A204.1 (cell line): Measurements from ENCODE around the gene LBH.

Source experiments
- FAIRE-seq: peaks from 2 replicates; lab custom pipeline; 2012; peaks lifted over from hg19 to GRCh38; lab: Jason Lieb, UNC

Gene LBH

GRCh38 chr2:30217644-30218337 is 13.5 kb upstream of the LBH start:
- no peak for FAIRE-seq

DNA sequence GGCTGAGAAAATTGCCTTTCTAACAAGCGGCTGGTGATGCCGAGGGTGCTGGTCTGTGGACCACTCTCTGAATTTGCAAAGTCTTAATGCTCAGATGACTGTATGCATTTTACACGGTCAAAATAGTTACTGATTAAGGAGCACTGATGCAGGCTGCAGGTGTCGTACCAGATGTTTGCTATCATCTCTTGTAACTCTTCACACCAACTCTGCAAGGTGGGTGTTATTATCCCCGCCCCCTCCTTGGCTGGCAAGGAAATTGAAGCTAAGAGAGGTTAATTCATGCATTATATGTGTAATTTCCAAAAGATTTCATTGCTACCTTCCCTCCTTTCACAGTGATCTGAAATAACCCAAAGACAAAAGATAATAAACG is 13.0 kb upstream of the LBH start:
- FAIRE-seq, result no peak

GRCh38 chr2:30218814-30219213 is 12.5 kb upstream of the LBH start:
- no peak for FAIRE-seq

DNA sequence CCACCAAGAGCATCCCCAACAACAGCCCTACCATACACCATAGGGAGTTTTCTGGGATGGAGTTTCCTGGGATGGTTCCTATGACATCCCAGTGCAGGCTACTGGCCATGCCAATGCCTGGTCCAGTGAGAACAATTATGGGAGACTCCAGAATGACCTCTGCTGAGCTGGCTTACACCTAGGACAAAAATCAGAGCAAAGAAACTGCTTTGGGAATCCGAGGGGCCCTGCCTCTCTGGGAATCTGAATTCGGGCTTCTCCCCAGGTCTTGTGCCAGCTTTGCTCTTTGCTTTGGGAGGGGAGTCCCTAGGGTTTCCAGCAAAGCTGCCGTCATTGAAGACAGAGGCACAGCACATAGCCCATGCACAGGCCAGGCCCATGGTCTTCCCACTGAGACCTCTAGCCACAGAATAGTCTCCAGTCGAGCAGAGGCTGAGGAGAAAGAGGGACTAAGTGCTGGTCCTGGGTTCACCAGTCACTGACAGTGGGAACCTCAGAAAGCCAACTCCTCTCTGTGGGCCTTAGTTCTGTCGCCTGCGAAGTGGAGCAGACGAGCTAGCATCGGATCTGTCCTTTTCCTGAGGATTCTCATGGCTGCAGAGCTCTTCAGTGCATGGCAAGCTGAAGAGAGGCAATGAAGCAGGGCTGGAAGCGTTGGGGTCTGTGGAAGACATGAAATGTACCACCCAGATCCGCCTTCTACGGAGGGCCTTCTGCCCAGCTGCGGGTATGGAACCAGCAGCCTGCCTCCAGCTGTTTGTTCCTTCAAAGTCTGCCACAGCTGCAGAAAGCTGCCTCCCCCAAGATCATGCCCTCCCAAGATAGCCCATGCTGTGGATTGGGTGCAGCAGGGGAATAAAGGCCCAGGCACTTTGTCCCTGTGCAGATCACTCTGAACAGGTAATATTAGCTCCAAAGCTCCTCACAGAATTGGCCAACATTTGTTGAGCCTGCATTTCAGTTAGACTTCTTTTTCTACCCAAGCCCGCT is 11.2 kb upstream of the LBH start:
- FAIRE-seq, result no peak

DNA sequence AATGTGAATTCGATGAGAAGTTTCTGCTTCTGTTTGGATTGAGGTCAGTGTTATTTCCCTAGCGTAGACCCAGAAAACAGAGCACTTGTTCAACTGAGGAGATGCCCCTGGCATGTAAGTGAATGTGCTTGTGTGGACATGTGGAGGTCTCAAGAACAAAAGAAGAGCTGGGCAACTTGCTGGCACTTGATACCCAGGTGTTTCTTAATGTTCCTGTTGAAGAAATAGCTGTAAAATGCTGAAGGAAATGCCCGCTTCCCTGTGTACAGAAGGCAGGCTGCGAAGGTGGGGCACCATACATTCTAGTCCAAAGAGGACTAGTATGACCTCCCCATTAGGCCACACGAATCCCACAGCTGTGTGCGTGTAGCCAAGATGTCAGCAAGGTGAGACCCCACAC is 9.8 kb upstream of the LBH start:
- no peak for FAIRE-seq

- FAIRE-seq, result no peak
Measured at GRCh38 chr2:30222031-30222430, 9.3 kb upstream of the LBH start.

DNA sequence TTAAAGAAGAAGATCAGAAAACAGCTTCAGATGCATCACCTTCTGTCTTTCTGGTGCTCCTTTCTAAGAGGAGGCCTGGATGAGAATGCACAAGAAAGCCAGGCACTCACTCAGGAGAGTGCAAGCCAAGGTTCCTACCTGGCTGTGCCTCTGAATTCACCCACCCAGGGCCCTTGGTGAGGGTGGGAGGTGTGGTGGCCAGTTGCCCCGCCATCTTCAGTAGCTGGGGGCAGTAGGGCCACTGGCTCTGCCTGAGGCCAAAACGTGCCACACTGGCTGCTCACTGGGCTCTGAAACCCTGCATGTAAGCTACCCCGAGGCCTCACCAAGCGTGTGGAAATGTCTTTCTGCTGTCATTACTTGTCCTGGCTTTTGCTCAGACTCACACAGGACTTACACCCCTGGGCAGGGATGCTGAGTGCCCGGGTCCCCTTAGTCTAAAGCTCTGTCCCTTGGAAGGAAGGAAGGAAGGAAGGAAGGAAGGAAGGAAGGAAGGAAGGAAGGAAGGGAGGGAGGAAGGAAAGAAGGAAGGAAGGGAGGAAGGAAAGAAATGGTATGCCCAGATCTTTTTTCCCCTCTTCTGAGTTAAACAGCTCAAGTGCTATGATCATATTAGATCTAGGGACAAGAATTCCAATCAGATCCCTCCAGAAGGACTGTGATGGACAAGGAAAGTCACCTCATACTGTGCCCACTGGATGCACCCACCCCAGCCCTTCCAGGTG is 8.5 kb upstream of the LBH start:
- no peak for FAIRE-seq

DNA sequence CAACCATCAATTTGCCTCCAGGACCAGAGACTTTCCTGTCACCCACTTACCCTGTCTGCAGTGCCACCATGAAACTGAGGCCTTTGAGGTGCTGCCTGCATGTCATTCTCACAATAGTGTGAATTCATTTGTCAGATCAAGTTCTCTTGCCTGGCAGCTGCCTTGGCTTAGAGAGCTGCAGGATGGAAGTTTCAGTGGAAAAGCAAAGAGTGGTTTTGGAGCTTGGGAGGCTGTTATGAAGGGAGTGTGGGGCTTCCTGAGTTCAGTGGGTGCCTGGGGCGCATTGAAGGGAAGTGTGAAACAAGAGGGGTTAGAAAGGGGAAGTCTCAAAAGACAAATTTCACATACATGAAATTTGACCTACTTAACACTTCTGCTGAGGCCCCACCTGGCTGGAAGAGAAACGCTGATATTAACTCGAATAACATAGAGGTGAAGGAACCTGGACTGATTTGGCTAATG is 7.9 kb upstream of the LBH start:
- FAIRE-seq, result no peak

- no peak for FAIRE-seq
Measured at GRCh38 chr2:30224151-30224550, 7.2 kb upstream of the LBH start.

DNA sequence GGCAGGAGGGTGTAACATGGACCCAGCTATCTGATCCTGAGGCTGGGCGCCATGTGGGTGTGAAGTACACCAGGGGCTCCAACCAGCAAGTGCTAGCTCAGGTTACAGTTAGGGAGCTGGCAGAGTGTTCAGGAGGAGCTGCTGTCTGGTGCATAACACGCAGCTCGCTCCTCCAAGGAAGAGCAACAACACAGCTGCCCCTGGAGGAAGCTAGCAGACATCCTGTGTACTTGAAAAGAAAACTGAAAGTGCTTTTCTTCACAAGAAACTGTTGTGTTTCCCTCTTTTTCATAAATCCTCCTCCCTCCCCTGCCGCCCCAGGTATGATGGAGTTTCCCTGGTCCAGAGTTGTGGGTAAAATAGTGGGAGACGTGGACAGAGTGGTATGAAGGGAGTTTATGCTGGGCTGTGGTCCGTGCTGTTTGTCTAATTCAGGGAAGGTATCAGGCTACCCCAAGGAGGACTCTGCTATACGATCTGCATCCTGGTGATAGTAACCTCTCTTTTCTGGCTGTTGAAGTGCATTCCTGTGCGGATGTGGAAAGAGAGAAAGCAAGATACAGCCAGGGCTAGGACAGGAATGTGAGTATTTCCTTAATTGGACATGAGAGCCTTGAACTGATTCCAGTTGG is 6.1 kb upstream of the LBH start:
- no peak for FAIRE-seq

- FAIRE-seq, result no peak
Measured at GRCh38 chr2:30226144-30227032, 4.9 kb upstream of the LBH start.

GRCh38 chr2:30229596-30229995 is 1.7 kb upstream of the LBH start:
- FAIRE-seq, result no peak

DNA sequence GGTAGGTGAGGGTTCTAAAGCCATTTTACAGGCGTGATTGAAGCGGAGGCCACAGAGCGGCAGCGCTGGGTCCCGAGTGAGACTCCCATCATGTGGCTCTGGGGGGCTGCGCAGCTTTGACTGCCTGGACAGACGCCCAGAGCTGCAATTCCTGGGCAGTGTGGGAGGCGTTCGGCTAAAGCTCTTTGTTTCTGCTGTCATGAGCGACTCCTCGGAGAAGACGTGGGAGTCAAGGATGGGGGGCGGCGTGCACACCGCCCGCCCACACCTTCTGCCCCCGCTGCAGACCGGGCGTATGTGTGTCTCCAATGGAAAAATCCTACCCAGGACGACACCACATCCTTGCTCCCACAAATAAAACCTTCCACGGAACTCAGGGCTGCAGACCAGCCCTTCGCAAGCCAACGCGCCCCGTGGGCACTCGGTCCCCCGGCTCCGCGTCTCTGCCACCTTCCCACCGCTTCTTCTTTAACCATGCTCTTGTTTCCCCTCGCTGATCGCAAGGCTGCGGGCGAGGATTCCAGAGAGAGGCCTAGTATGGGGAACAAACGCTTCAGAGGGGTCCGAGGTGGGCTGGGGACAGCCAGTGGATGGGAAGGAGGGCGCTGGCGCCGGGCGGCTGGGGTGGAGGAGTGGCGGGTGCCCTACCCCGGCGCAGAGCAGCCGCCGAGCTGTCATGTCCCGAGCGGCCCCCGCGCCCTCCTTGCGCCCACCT is 680 bp upstream of the LBH start:
- no peak for FAIRE-seq

DNA sequence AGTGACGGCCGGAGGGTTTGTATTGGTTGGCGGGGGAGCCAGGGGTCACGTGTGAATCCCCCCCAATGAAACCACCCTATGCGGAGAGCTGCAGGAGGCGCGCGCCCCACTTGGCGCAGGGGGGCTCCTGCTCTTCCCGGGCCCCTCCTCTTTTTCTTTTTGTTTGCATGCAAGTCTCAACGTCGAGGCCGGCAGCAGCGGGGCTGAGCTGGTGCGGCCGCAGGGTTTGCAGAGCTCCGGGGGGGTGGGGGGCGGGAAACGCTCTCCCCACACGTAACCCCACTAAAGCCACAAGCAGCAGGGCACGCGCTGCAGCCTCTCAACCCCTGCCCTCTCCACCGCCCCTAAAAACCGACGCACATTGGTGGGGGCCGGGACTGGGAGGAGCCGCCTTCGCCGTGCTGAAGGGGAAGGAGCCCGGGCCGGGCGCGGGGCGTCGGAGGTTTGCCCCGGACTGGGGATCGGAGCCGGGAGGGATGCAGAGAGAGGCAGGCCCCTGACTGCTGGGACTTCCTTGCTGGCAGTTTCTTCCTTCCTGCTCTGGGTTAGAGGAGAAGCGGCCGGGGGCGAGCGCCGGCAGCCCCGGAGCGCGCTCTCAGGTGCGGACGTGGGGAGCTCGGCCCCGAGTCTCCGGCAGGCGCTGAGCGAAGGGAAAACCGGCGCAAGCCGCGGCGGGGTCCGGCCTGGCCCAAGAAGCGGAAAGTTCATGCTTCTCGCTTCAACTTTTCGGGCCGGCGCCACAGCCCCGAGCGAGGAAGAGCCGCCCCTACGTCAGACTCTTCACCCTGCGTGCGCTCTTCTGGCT is 864 bp downstream of the LBH start:
- FAIRE-seq, result no peak

GRCh38 chr2:30232801-30233130 is 1.4 kb downstream of the LBH start:
- FAIRE-seq, result no peak

DNA sequence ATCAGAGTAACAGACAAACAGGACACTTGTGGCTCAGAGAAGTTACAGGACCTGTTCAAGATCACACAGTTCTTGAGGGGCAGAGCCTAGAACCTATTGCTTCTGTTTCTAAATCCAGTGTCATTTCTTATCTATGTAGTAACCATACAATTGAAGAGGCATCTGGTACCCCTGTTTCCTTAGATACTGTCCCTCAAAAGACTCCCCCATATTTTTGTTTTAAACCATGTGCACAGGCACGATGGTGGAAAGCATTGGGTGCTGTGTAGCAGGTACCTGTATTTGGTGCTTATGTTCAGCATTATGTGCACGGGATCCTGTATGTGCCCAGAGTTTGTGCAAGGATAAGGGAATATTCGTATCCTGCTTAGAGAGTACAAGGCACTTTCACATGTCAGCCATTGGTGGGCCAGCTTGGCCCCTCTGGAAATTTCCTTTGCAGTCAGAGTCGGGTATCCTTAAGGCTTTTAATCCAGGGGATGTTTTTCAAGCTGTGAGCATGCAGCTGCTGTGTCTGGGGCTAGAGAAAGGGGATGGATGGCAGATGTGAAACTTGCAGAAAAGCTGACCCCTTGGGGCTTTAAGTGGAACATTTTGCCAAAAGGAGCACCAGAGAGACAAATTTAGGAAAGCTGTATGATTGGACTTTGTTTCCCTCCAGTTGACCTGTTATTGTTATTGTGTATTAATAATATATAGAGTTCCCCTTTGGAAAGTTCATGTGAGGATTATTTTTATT is 2.1 kb downstream of the LBH start:
- FAIRE-seq, result no peak

- FAIRE-seq, result no peak
Measured at GRCh38 chr2:30234180-30234971, 3.0 kb downstream of the LBH start.

DNA sequence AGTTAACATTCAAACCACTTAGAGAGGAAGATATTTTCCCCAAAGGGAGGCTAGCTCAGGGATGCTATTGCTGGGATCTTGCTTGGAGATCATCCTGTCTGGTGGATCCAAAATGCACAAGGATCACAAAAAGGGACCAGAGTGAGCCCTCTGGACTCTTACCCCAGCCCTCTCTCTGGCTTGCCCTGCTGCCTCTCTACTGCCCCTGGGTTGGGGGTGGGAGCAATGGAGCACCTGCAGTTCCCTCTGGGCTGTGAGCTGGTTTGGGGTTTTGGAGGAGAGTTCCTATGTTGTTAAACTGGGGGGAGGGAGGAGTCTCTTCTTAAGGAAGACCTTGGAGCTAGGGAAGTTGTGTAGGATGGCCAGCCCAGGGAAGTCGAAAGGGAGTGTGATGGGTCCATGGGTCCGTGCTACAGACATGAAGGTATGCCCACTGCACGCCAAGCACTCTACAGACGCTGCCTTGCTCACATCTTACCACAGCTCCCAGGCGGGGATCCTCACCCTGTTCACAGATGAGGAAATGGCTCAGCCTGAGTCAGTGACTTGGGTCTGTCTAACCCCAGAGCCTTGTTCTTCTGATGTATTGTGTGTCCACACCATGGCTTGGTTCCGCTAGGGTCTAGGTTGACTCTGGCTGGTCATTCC is 3.8 kb downstream of the LBH start:
- no peak for FAIRE-seq
